ENCODE results near the gene CPB1. TPM values are rescaled to one million over a fixed set of nuclear protein-coding genes. Genes with fewer than 3 reads are reported as not detected.

Gene CPB1
- total and polyA plus RNA-seq, 11 donors, result 0.08 to 27.7 (median 2.0) TPM; not detected in 5

DNA sequence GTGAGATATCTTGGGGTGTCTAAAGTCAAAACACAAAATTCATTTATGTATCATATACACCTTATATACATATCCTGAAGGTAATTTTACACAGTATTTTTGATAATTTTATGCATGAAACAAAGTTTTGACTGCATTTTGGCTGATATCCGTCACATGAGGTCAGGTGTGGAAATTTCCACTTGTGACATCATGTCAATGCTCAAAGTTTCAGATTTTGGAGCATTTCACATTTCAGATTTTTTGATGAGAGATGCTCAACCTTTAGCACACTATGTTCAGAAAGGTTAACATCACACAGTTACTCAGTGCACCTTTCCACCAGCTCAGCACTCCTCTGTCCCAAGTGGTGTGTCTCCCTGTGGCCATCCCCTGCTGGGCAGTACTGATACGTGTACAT, 37.7 kb upstream of the CPB1 start:
- Histone ChIP-seq H3K9me3 (peaks cover 0 to 6% (median 0%) of the 10 kb centered on the region in 12 donors), H3K27me3 (no peaks in the 10 kb centered on the region), H3K4me1 (peaks cover 0 to 16% (median 0%) of the 10 kb centered on the region in 12 donors), H3K4me3 (no peak overlapping the region), H3K27ac (peak overlapping the region in 4 of 12 donors; percentile 15 to 87 (median 34)), H3K36me3 (no peaks in the 10 kb centered on the region)
- ATAC-seq, result no peak
- DNase-seq, result no peak
- intact Hi-C loops (cut with DNase I), result no loop called here
- WGBS, 4 donors, result 74 to 88% (median 85%) methylated on average over 2 of the region's 2 CpGs
- TF ChIP-seq CTCF (IDR thresholded peaks at IDR 0.05) (no peak), POLR2A (IDR thresholded peaks at IDR 0.05) (no peak)

DNA sequence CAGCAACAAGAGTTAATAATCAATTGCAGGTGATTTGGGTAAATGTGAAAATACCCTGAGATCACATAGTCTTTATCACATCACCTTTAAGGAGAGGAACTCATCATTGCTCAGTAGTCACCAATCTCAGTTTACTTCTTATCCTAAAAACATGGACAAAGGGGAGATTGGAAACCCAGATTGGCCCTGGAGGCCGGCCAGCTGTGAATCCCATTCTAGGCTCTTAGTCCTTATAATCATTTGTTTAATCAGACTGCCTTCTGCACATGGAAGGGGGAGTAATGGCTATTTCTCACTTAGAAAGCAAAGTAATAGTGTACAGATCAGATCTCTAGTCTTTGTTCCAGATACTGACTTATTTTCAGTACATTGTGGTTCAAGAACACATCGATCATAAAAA, 37.2 kb upstream of the CPB1 start:
- TF ChIP-seq POLR2A (IDR thresholded peaks at IDR 0.05), result no peak
- no peak for TF ChIP-seq CTCF (IDR thresholded peaks at IDR 0.05)
- intact Hi-C loops (cut with DNase I), result no loop called here
- Histone ChIP-seq H3K27ac (peak overlapping the region in 4 of 12 donors; percentile 15 to 87 (median 34)), H3K9me3 (peaks cover 0 to 6% (median 0%) of the 10 kb centered on the region in 12 donors), H3K4me1 (peaks cover 0 to 16% (median 0%) of the 10 kb centered on the region in 12 donors), H3K36me3 (no peaks in the 10 kb centered on the region), H3K4me3 (no peak overlapping the region), H3K27me3 (no peaks in the 10 kb centered on the region)
- ATAC-seq, result no peak
- DNase-seq, result no peak
- 77 to 85% (median 82%) methylated on average over 2 of the region's 2 CpGs for WGBS, 4 donors

DNA sequence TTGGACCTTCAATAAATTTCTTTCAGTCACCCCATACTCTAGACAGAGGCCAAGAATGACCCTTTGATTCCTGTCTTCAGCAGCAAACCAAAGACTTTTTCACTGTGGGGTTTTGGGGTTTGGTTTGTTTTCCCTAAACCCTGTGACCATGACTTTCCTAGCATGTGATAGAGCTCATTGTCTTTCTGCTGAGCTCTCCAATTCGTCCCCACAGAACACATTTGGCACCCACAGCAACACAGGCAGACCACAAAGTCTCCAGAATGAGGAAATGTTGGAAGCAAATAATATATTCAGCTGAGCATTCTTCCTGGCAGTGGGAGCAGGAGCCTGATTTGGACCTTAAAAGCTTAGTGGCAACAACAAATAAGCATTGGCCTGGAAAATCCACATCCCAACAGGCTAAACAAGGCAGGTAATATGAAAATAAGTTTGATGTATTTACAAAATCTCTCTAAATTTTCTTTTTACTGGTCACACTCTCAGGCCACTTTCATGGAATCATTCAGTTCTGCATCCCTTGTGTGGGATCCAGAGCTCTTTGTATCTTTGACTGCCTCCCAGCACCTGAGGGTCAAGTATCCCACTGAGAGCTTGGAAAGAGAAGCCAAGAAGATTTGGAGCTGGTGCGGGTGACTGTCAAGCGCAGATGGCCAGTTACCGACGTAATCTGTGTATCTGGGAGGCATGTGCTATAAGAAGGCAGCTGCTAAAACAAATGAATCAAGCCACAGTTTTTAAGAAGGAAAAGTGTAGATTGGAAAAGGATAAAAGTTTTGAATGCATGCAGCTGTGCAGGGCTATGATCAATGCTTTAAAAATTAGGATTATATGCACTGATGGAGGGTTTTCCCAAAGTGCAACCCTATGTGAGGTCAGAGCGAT, 36.5 kb upstream of the CPB1 start:
- no peak for TF ChIP-seq POLR2A (IDR thresholded peaks at IDR 0.05)
- TF ChIP-seq CTCF (IDR thresholded peaks at IDR 0.05), result no peak
- Histone ChIP-seq H3K27ac (peak overlapping the region in 4 of 12 donors; percentile 15 to 87 (median 34)), H3K4me3 (no peak overlapping the region), H3K27me3 (no peaks in the 10 kb centered on the region), H3K36me3 (no peaks in the 10 kb centered on the region), H3K9me3 (peaks cover 0 to 5% (median 0%) of the 10 kb centered on the region in 12 donors), H3K4me1 (peaks cover 0 to 16% (median 0%) of the 10 kb centered on the region in 12 donors)
- ATAC-seq, result peak; percentile 28 to 69 (median 50)
- peak in 3 of 5 donors; percentile 25 to 35 (median 32) for DNase-seq
- intact Hi-C loops (cut with DNase I), result no loop called here
- WGBS, 4 donors, result 52 to 69% (median 62%) methylated on average over 6 of the region's 6 CpGs

DNA sequence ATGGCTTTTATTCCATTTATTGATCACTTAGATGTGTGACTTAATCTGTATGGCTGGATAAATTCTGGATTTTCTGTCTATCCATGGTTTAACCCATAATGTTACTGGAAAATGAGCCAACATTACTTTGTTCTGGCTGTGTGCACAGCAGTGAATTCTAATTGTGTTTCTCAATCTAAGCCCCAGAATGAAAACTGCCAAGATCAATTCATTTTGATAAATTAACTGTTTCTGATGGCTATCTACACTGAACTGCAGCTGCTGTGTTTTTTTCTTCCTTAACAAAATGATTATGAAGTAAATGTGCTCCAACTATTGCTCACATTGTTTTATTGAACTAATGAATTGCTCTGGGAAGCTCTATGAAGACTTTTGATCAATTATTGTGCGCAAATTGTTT, 35.7 kb upstream of the CPB1 start:
- TF ChIP-seq CTCF (IDR thresholded peaks at IDR 0.05) (no peak), POLR2A (IDR thresholded peaks at IDR 0.05) (no peak)
- intact Hi-C loops (cut with DNase I), result no loop called here
- H3K4me1 ChIP-seq, result peaks cover 0 to 16% (median 0%) of the 10 kb centered on the region in 12 donors
- DNase-seq, result no peak
- WGBS, 4 donors, result 89 to 100% (median 92%) methylated on average over 1 of the region's 1 CpG
- ATAC-seq, result no peak
- no peaks in the 10 kb centered on the region for H3K9me3 ChIP-seq
- H3K27ac ChIP-seq, result peak overlapping the region in 1 of 12 donors; percentile 24
- no peaks in the 10 kb centered on the region for H3K27me3 ChIP-seq
- no peaks in the 10 kb centered on the region for H3K36me3 ChIP-seq
- no peak overlapping the region for H3K4me3 ChIP-seq

All from heart left ventricle (tissue), 16 donors.